NK-92 treated with Interleukin-12 subunit alpha and Interleukin-12 subunit beta, amount 100 ng/mL, for 24 hours (cell line): ENCODE results near the gene MAB21L2.
"Not testable (repeated sequence)": the region's sequence is repeated elsewhere in the genome, so short reads cannot be mapped to it uniquely, and the experiment has no call there.

ENCODE experiments used
- DNase-seq: peaks from one replicate; lab custom pipeline; 2025; lab: John Stamatoyannopoulos, UW

The MAB21L2 gene

GRCh38 chr4:150582146-150582872, at the start of gene MAB21L2:
Gene MAB21L2 (plus strand): TSS chr4:150582151. CDS start chr4:150583030, 879 bp downstream.
- no peak for DNase-seq

GRCh38 chr4:150533673-150534072, 48.3 kb upstream of the MAB21L2 start:
- no peak for DNase-seq

GRCh38 chr4:150534818-150535217, 47.1 kb upstream of the MAB21L2 start:
- no peak for DNase-seq

- not testable (repeated sequence) for DNase-seq
Measured at GRCh38 chr4:150537911-150538310, 44.0 kb upstream of the MAB21L2 start.

- no peak for DNase-seq
Measured at GRCh38 chr4:150540536-150540935, 41.4 kb upstream of the MAB21L2 start.

GRCh38 chr4:150540959-150541360, 41.0 kb upstream of the MAB21L2 start:
- DNase-seq: no peak

GRCh38 chr4:150541681-150542080, 40.3 kb upstream of the MAB21L2 start:
- no peak for DNase-seq

GRCh38 chr4:150543042-150543441, 38.9 kb upstream of the MAB21L2 start:
- DNase-seq: no peak

- no peak for DNase-seq
Measured at GRCh38 chr4:150546286-150546685, 35.7 kb upstream of the MAB21L2 start.

GRCh38 chr4:150547154-150547838, 34.7 kb upstream of the MAB21L2 start:
- no peak for DNase-seq

GRCh38 chr4:150557811-150558210, 24.1 kb upstream of the MAB21L2 start:
- not testable (repeated sequence) for DNase-seq

GRCh38 chr4:150561143-150561737, 20.7 kb upstream of the MAB21L2 start:
- DNase-seq: no peak

GRCh38 chr4:150562250-150562649, 19.7 kb upstream of the MAB21L2 start:
- no peak for DNase-seq

- DNase-seq: no peak
Measured at GRCh38 chr4:150562751-150563150, 19.2 kb upstream of the MAB21L2 start.

- DNase-seq: not testable (repeated sequence)
Measured at GRCh38 chr4:150564967-150565366, 17.0 kb upstream of the MAB21L2 start.

- no peak for DNase-seq
Measured at GRCh38 chr4:150567070-150567469, 14.9 kb upstream of the MAB21L2 start.

- DNase-seq: no peak
Measured at GRCh38 chr4:150569384-150569987, 12.5 kb upstream of the MAB21L2 start.

- no peak for DNase-seq
Measured at GRCh38 chr4:150569998-150570535, 11.9 kb upstream of the MAB21L2 start.

GRCh38 chr4:150570862-150571261, 11.1 kb upstream of the MAB21L2 start:
- no peak for DNase-seq

- no peak for DNase-seq
Measured at GRCh38 chr4:150572704-150573504, 9.0 kb upstream of the MAB21L2 start.

GRCh38 chr4:150573534-150573933, 8.4 kb upstream of the MAB21L2 start:
- no peak for DNase-seq

GRCh38 chr4:150574678-150575077, 7.3 kb upstream of the MAB21L2 start:
- no peak for DNase-seq
